ENCODE measurements around the gene NAPG. TPM values are rescaled to one million over a fixed set of nuclear protein-coding genes. Genes with fewer than 3 reads are reported as not detected.
"Not testable (repeated sequence)": the region's sequence is repeated elsewhere in the genome, so short reads cannot be mapped to it uniquely, and the experiment has no call there.

NAPG gene
- total RNA-seq, 4 donors from 2014 or later = 13.8 to 29.6 (median 19.5) TPM

DNA sequence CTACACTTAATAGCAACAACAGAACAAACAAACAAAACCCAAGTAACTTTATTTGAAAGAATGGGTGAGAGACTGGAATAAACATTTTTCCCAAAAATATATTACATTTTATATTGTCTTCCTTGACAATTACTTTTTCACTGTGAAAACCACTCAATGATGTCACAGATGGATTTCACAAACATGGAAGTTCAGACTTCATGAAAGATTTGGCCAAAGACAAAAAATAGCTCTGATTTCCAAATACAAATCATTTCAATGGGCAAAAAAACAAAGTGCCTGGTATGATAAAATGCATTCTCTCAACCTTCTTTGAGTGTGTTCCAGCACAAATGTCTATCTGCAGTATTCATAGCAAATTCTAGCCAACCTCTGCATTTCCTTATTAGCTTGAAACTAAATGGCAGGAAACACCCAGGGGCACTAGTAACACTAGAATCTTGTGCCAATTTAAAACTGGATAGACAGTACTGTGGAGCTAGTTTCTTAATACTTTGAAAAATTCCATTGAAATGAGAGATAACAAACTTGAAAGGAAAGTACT is 28.5 kb upstream of the NAPG start:
- no peak overlapping the region for H3K27ac ChIP-seq
- ATAC-seq = no peak

DNA sequence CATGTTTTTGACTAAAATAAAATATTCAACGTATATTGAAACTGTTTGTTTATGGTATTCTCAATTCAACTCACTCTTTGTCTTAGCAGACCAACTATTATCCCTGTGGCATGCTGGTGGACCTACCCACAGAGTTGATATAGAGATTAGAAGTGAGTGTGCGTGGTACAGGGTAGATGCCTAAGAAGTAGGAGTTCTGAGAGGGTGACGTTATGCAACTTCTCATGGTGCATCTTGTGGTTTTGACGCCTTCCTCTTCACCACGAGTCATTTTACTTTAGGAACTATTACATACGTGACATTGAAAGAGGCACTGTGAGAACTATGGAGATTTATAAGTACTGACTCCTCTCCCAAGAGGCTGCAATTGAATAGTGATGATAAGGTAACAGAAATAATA is 26.6 kb upstream of the NAPG start:
- intact Hi-C loops (cut with DNase I; ENCODE audit: low total_unique reads) (no loop called here), in situ Hi-C loops (cut with MboI; ENCODE audit: low sequenced_read_pairs in 4 of 4) (no loop called here)
- Histone ChIP-seq H3K9me3 (no peaks in the 10 kb centered on the region), H3K4me1 (no peaks in the 10 kb centered on the region), H3K27ac (no peak overlapping the region), H3K4me3 (no peak overlapping the region), H3K27me3 (no peaks in the 10 kb centered on the region), H3K36me3 (no peaks in the 10 kb centered on the region)
- no peak for DNase-seq
- TF ChIP-seq, protein P1, sequence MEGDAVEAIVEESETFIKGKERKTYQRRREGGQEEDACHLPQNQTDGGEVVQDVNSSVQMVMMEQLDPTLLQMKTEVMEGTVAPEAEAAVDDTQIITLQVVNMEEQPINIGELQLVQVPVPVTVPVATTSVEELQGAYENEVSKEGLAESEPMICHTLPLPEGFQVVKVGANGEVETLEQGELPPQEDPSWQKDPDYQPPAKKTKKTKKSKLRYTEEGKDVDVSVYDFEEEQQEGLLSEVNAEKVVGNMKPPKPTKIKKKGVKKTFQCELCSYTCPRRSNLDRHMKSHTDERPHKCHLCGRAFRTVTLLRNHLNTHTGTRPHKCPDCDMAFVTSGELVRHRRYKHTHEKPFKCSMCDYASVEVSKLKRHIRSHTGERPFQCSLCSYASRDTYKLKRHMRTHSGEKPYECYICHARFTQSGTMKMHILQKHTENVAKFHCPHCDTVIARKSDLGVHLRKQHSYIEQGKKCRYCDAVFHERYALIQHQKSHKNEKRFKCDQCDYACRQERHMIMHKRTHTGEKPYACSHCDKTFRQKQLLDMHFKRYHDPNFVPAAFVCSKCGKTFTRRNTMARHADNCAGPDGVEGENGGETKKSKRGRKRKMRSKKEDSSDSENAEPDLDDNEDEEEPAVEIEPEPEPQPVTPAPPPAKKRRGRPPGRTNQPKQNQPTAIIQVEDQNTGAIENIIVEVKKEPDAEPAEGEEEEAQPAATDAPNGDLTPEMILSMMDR (IDR thresholded peaks at IDR 0.05 in 4 of 5, conservative IDR thresholded peaks at IDR 0.05 in 1 of 5) = no peak
- no peak for TF ChIP-seq POLR2A (IDR thresholded peaks at IDR 0.05)
- ATAC-seq = no peak

More for the DNA sequence above, 28.5 kb upstream of the NAPG start:
- Histone ChIP-seq H3K4me1 (no peaks in the 10 kb centered on the region), H3K36me3 (no peaks in the 10 kb centered on the region), H3K27me3 (no peaks in the 10 kb centered on the region), H3K4me3 (no peak overlapping the region), H3K9me3 (no peaks in the 10 kb centered on the region)
- in situ Hi-C loops (cut with MboI; ENCODE audit: low sequenced_read_pairs in 4 of 4) = no loop called here
- intact Hi-C loops (cut with DNase I; ENCODE audit: low total_unique reads) = no loop called here
- no peak for DNase-seq
- no peak for TF ChIP-seq POLR2A (IDR thresholded peaks at IDR 0.05)
- TF ChIP-seq, protein P1 (IDR thresholded peaks at IDR 0.05 in 4 of 5, conservative IDR thresholded peaks at IDR 0.05 in 1 of 5) = no peak

DNA sequence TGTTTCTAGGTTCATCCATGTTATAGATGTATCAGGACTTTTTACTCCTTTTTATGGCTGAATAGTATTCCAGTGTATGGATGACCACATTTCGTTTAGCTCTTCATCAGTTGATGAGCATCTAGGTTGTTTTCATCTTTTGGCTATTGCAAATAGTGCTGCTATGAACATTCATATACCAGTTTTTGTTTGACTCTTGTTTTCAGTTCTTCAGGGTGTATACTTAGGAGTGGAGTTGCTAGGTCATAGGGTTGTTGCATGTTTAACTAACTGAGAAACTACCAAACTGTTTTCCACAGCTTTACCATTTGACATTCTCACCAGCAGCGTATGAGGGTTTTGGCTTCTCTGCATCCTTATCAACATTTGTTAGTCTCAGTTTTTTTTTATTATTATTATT is 25.8 kb upstream of the NAPG start:
- no peak overlapping the region for H3K27ac ChIP-seq
- ATAC-seq (no peak), DNase-seq (no peak)
- TF ChIP-seq, protein P1 (IDR thresholded peaks at IDR 0.05 in 4 of 5, conservative IDR thresholded peaks at IDR 0.05 in 1 of 5) = no peak
- TF ChIP-seq POLR2A (IDR thresholded peaks at IDR 0.05) = no peak
- no peaks in the 10 kb centered on the region for H3K27me3 ChIP-seq
- H3K9me3 ChIP-seq = peaks cover 0 to 5% (median 0%) of the 10 kb centered on the region in 3 donors
- H3K4me3 ChIP-seq = no peak overlapping the region
- H3K4me1 ChIP-seq = no peaks in the 10 kb centered on the region
- in situ Hi-C loops (cut with MboI; ENCODE audit: low sequenced_read_pairs in 4 of 4) (loop anchor here in 1 of 4 donors (25.0 kb wide), 1 partner anchor 913 kb away; no protein-coding TSS in a partner anchor), intact Hi-C loops (cut with DNase I; ENCODE audit: low total_unique reads) (no loop called here)
- H3K36me3 ChIP-seq = no peaks in the 10 kb centered on the region

DNA sequence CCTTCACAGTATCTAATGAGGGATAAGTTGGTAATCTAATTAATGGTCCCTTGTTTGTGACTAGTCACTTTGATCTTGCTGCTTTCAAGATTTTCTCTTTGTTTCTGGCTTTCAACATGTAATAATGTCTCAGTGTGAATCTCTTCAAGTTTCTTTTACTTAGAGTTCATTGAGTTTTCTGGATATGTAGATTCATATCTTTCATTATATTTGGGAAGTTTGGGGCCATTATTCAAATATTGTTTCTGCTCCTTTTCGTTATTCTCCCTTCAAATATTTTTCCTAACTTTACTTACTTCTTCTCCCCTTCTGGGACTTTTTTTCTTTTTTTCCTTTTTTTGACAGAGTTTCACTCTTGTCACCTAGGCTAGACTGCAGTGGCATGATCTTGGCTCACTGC is 21.1 kb upstream of the NAPG start:
- no peak for ATAC-seq
- intact Hi-C loops (cut with DNase I; ENCODE audit: low total_unique reads) = no loop called here
- H3K27me3 ChIP-seq = no peaks in the 10 kb centered on the region
- no peak for DNase-seq
- H3K36me3 ChIP-seq = no peaks in the 10 kb centered on the region
- H3K27ac ChIP-seq = no peak overlapping the region
- peaks cover 0 to 12% (median 0%) of the 10 kb centered on the region in 3 donors for H3K9me3 ChIP-seq
- in situ Hi-C loops (cut with MboI; ENCODE audit: low sequenced_read_pairs in 4 of 4) = loop anchor here in 1 of 4 donors (25.0 kb wide), 1 partner anchor 917 kb away; no protein-coding TSS in a partner anchor
- H3K4me1 ChIP-seq = no peaks in the 10 kb centered on the region
- TF ChIP-seq, protein P1 (IDR thresholded peaks at IDR 0.05 in 4 of 5, conservative IDR thresholded peaks at IDR 0.05 in 1 of 5) = no peak
- no peak for TF ChIP-seq POLR2A (IDR thresholded peaks at IDR 0.05)
- H3K4me3 ChIP-seq = no peak overlapping the region

DNA sequence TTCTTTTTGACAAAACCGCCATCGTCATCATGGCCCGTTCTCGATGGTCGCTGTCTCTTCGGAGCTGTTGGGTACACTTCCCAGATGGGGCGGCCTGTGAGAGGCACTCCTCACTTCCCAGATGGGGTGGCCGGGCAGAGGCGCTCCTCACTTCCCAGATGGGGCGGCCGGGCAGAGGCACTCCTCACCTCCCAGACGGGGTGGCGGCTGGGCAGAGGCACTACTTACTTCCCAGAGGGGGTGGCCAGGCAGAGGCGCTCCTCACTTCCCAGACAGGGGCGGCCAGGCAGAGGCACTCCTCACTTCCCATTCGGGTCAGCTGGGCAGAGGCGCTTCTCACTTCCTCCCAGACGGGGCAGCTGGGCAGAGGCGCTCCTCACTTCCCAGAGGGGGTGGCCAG is 19.9 kb upstream of the NAPG start:
- H3K9me3 ChIP-seq = peaks cover 0 to 12% (median 0%) of the 10 kb centered on the region in 3 donors
- H3K27ac ChIP-seq; H3K27me3 ChIP-seq; H3K36me3 ChIP-seq; H3K4me1 ChIP-seq; H3K4me3 ChIP-seq; intact Hi-C loops (cut with DNase I; ENCODE audit: low total_unique reads); DNase-seq; ATAC-seq: not testable (repeated sequence)
- in situ Hi-C loops (cut with MboI; ENCODE audit: low sequenced_read_pairs in 4 of 4) = loop anchor here in 1 of 4 donors (25.0 kb wide), 1 partner anchor 919 kb away; no protein-coding TSS in a partner anchor
